NCI-H460 (cell line): ENCODE results near the gene FFAR4. TPM values are rescaled to one million over a fixed set of nuclear protein-coding genes. Genes with fewer than 3 reads are reported as not detected.

Experiments
- DNase-seq: peaks from one replicate; pipeline ENCODE4 v3.0.0-alpha.2; 2016; ENCODE audit warnings: low read depth; ENCODE audit errors: extremely low read depth
- total RNA-seq: library from RNA; depleted of rRNA; stranded (reverse); fragments of >200 nt; shearing (Covaris generic); gene quantifications from 2 replicates; pipeline ENCODE4 v1.2.3, GENCODE V29; 2014

The FFAR4 gene
- total RNA-seq, 1 experiment from 2014 or later = not detected

DNA sequence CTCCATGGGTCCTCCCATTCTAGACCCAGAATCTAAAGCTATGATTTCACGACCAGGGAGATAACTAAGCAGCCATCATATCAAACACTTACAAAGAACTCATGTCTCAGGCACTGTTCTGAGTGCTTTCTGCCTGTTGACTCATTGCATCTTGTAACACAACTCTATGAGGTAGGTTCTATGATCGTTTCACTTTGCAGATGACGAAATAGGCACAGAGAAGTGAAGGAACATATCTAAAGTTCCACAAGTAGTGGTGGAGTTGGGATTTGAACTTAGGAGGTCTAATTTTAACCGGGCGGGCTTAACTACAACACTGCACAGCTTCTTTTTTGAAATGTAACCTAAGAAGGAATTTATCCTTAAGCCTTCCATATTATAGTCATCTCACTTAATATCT lies 31.7 kb downstream of the FFAR4 start:
- DNase-seq = no peak

GRCh38 chr10:93599335-93599734 lies 32.9 kb downstream of the FFAR4 start:
- DNase-seq = no peak

DNA sequence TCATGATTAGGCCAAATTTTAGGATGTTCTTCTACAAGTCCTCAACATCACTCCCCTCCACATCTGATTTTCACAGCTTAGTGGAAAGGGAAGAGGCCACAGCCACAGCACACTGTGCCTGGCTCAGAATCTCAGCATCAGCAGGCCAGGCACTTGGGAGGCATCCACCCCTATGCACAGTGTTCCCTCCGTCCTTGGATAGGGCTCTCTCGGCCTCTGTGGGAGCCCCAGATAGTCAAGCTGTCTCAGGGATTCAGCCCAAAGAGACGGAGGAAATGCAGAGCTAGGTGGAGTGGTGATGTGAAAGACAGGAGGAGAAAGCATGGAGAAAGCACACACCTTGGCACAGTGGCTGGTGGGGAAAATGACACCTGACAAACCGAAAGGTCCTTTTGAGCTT lies 33.3 kb downstream of the FFAR4 start:
- DNase-seq = no peak

- DNase-seq = no peak
These were observed 34.1 kb downstream of the FFAR4 start for GRCh38 chr10:93600446-93601145.

DNA sequence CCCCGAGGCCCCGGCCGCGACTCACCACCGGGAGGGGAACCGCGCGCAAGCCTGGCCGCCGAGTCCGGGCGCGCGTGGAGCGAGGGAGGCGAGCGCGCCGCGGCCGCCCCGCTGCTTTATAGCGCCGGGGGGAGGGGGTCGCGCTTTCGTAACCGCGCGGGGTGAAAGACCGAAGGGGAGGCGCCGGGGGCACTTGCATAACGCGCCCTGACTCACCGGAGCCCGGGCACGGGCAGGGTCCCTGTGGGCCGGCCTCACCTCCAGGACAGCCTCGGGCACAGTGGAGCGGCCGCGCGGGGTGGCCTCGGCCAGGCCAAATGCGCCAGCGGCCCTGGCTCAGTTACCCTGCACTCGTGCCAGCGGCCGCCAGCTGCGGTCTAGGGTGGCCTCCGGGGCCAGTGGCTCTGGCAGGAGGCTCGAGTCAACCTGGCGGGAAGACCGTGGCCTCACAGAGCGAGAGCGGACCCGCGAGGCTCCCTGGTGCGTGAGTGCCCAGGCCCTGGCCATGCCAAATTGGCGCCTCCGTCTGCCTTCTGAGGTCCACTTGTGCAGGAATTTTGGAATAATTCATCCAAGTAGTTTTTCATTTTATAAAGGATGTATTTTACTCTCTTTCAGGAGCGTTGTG lies 34.8 kb downstream of the FFAR4 start, which contains the start of gene RBP4:
Gene RBP4, minus strand, starts transcription at position 90 of the 628 bp plus-strand sequence. CDS start 207 bp downstream, outside the sequence.
- DNase-seq = no peak

DNA sequence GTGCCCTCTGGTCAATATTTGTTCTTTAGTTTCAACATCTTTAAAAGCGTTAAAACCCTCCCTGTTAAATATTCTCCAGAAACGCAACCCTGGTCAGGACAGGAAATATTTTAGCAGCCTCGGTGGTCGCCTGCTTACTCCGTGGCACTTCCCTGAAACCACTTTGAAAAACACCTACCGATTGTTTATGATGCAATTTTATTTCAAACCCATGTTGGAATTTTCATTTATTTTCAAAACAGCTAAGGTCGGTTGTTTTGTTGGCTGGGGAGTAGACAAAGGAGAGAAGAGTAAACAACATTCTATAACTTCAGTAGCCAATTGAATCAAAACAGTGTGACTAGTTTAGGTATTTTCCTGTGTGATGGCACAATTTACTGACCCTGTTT lies 35.3 kb downstream of the FFAR4 start:
- no peak for DNase-seq

GRCh38 chr10:93603023-93603422 lies 36.6 kb downstream of the FFAR4 start:
- no peak for DNase-seq

GRCh38 chr10:93604146-93604545 lies 37.7 kb downstream of the FFAR4 start:
- DNase-seq = no peak

GRCh38 chr10:93608421-93608820 lies 42.0 kb downstream of the FFAR4 start:
- no peak for DNase-seq

- no peak for DNase-seq
These were observed 45.8 kb downstream of the FFAR4 start, which contains the start of gene PDE6C for GRCh38 chr10:93612311-93612710. Gene PDE6C, plus strand, starts transcription at chr10:93612537. Its CDS starts 189 bp downstream, at chr10:93612726.

DNA sequence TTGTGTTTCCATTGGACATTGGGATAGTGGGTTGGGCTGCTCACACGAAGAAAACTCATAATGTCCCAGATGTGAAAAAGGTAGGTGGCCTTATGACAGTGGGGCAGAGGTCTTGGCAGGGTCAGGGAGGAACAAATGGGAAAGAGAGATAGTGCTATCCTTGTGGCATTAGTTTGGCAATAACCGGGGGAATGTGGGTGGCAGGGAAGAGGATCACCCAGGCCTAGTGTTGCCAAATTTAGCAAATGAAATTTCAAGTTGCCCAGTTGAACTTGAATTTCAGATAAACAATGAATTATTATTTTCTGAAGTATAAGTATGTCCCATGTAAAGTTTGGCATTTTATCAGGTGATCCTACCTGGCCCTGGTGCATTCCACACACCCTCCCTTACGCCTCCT lies 46.7 kb downstream of the FFAR4 start:
- DNase-seq = no peak

- no peak for DNase-seq
These were observed 47.8 kb downstream of the FFAR4 start for GRCh38 chr10:93614101-93614825.

GRCh38 chr10:93615576-93616235 lies 49.2 kb downstream of the FFAR4 start:
- DNase-seq = no peak

- DNase-seq = no peak
These were observed 54.5 kb downstream of the FFAR4 start for GRCh38 chr10:93620925-93621324.

DNA sequence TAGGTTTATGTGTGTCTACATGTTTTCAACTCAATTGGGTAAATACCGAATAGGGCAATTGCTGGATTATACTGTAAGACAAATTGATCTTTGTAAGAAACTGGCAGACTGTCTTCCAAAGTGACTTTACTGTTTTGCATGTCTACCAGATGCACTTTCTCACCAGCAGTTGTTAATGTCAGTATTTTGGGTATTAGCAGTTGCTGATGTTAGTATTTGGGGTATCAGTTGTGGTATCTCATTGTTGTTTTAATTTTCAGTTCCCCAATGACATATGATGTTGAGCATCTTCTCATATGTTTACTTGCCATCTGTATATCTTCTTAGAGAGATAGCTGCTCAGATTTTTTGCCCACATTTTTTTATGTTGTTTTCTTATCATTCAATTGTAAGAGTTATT lies 56.5 kb downstream of the FFAR4 start:
- DNase-seq = no peak

- no peak for DNase-seq
These were observed 62.4 kb downstream of the FFAR4 start for GRCh38 chr10:93628858-93629257.

DNA sequence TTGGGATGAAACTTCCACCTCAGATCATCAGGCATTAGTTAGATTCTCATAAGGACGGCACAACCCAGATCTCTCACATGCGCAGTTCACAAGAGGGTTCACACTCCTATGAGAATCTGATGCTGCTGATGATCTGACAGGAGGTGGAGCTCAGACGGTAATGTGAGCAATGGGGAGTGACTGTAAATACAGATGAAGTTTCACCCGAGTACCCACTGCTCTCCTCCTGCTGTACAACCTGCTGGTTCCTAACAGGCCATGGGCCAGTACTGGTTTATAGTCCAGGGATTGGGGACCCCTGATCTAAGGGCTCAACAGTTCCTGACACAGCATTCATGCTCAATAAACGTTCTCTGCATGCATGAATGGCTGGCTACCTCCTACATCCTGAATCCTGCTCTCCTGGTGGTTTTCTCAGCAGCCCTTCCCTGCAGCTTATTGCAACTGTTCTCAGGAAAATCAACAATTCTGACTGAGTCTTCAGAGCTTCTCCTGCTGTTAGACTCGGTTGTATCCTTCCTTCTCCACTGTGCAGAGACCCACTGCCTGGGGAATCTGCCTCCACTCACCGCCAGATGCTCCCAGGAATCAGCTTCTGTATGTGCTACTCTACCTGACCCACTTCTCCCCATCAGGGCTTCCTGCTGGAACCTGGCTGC lies 63.3 kb downstream of the FFAR4 start:
- DNase-seq = no peak

DNA sequence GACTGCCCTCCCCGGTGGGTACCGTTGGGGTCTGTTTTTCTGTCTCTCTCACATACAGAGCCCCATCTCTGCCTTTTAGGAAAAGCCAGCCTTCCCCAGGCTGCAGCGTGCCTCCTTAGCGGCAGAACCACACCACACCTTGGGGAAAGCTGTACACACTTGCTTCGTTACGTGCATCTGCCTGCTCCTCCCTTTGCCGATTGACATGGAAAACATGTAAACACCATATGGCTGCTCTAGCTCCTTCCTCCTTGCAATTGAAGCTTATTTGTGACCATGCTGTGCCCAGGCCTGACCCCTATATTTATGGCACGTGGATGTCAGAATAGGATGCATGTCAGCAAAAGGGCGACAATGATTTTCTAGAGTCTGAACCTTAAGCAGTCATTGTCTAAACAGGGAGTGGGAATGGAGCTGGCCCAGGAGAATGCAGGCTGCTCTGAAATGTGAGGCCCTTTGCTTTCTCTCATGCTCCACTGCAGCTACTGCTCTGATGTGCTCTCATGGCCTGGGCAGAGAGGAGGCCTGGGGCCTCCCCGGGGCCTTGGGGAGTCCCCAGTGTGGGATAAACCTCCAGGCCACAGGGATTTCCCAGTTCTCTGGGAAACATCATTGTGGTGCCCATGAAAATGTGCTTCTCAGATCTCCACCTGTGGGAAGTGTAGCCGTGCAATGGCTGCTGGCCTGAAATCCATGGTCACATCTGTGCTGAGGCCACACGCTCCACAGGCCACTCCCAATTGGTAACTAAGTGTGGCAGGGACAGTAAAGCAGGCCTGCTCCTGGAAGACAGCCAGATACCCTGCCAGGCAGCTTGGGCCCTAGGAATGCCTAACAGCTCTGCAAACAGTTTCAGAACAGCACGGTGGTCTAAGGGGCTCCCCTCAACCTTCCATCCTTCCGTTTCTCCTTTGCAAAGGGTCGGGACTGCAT lies 64.4 kb downstream of the FFAR4 start:
- no peak for DNase-seq
